HG03175 (cell line): ENCODE measurements around the gene PHF21B.

ENCODE experiments used
- ATAC-seq: cut with Tn5 transposase; IDR thresholded peaks from one replicate; pipeline ENCODE4 v1.9.1; 2021; ENCODE audit warnings: mild to moderate bottlenecking, moderate library complexity; ENCODE audit not compliant: unreplicated experiment

The PHF21B gene

GRCh38 chr22:45014654-45015053 lies 4.8 kb upstream of the PHF21B start:
- no peak for ATAC-seq

GRCh38 chr22:45013138-45013537 lies 3.3 kb upstream of the PHF21B start:
- ATAC-seq, result no peak

- no peak for ATAC-seq
These were observed 711 bp upstream of the PHF21B start for GRCh38 chr22:45010532-45010900.

- no peak for ATAC-seq
These were observed 827 bp downstream of the PHF21B start for GRCh38 chr22:45008751-45009605.

DNA sequence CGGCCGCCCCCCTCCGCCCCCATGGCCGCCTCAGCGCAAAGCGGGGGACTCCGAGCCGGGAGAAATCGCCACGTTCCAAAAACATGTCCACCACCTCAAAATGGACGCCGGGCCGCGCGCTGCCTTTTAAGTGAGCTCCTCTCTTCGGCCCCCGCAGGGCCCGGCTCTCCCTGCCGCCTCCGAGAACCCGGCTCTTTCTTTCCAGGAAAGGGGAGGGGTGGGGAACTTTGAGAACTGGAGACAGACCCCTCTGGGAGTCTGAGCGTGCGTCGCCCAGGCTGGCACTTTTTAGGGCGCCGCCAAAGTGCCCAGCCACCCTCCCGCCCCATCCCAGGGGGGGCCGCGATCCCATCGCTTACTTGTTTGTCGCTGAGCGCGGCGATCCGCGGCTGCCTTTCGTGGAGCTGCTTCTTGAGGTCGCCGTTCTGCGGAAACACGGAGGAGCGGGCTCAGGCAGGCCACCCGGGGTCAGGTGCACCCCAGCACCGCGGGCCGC lies 1.6 kb downstream of the PHF21B start:
- no peak for ATAC-seq

DNA sequence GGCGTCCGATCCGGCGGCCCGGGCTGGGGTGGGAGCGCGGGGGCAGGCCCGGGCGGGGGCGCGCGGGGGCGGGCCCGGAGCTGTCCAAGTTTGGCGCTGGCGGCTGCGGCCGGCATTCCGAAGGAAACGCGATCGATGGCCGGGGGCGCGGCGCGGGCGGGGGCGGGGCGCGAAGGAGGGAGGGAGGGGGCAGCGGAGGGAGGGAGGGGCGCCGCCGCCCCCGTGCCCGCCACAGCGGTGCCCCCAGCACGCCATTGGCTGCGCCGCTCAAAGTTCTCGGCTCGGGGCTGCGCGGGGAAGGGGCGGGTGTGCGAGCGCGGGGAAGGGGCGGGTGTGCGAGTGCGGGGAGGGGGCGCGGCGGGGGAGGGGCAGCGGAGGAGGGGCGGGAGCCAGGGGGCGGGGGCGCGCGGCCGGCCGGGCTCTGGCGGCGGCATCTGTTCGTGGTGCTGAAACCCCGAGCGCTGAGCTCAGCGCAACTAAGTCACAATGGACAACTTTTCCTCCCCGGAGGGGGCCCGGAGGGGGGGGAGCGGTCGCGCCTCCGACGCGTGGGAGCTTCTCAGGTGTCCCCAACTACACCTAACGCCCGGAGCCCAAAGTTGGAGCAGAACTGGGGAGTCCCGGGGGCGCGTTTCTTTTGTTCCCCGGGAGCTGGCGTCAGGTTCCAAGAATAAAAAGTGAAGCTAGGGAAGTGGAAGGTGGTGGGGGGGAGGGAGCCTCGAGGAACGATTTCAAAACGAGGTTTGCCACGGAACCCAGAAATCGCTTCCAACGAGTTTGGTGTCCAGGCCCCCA lies 2.2 kb downstream of the PHF21B start:
- ATAC-seq, result no peak

DNA sequence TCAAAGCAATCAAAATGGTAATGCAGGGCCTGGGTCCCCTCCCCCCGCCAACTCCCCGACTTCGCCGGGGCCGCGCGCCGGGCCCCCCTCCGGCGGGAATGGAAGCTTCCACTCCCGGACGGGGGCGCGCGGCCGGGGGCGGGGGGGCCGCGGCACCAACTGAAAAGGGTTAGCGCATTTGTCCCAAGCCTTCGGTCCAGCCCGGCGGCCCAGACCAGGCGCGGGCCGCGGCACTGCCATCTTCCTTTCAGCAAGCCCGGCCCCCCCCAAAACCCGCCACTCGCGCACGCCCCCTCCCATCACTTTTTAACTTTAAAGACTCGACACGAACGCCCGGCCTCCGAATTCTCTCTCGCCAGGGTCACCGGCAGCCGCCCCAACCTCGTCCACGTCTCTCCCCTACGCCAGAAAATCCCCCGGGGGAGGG lies 2.8 kb downstream of the PHF21B start:
- no peak for ATAC-seq

- ATAC-seq, result no peak
These were observed 3.5 kb downstream of the PHF21B start for GRCh38 chr22:45006111-45006963.

- ATAC-seq, result no peak
These were observed 8.2 kb downstream of the PHF21B start for GRCh38 chr22:45001653-45002052.

- ATAC-seq, result no peak
These were observed 9.5 kb downstream of the PHF21B start for GRCh38 chr22:45000330-45000729.

GRCh38 chr22:44999687-45000086 lies 10.1 kb downstream of the PHF21B start:
- ATAC-seq, result no peak

DNA sequence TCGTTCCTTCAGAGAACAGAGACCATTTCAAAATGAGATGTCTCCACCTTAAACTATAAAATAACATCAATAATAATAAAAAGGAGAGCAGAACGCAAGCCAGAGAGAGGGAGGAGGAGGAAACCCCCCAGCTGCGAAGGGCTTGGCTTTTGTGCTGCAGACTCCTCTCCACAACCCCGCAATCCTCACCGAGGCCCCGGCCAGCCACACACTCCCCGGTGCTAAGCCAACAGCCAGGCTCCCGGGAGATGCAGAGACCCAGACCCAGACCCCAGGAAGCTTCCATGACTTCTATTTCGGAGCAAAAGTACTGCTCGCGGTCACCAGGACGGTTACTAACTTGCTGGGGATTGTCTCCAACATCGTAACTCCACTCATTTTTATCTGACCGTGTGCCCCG lies 10.6 kb downstream of the PHF21B start:
- ATAC-seq, result no peak

DNA sequence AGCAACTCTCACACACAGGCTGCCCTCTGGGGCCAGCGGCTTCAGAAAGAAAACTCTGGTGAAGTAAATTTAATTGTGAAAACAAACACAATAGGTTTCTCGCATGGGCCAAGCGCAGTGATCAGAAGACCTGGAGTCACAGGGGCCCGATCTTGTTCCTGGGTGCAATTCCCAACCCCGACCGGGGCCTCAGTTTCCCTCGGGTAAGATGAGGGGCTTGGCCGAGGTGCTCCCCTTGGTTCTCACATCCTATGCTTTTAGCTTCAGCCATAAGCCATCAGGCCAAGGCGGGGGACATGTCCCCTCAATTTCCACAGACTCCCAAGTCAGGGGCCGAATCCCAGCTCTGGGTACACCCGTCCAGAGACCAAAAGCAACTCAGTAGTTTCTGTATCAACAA lies 11.5 kb downstream of the PHF21B start:
- no peak for ATAC-seq

DNA sequence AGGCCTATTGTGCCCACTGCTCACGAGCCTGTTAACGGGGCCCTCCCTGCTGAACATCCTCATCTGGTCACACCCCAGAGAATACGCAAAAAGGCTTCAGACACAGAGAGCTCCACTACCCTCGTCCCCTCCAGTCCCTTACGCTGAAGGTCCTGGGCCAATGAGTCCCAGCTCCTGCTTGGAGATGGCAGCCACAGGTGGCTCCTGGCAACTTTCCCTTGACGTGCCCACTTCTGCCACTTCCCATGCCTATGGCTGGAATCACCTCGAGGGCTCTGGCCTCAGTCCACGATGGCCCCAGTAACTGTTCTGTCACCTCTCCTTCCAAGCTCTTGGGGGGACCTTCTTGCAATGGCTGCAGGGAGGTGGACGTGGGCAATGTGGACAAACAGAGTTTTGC lies 12.7 kb downstream of the PHF21B start:
- ATAC-seq, result no peak

DNA sequence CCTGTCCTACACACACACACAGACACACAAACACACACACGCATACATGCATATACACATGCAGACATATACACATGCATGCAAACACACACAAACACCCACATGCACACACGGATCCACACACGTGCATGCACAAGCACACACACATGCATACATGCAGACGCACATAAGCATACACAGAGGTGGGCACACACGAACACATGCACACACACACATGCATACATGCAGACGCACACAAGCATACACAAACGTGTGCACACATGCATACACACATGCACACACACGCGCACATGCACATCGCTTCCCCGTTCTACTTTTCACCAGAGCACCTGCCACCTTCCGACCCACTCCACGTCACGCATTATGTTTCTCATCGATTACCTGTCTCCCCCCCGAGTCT lies 13.2 kb downstream of the PHF21B start:
- ATAC-seq, result no peak

- ATAC-seq, result no peak
These were observed 13.7 kb downstream of the PHF21B start for GRCh38 chr22:44996120-44996519.

- ATAC-seq, result no peak
These were observed 14.1 kb downstream of the PHF21B start for GRCh38 chr22:44995715-44996114.

- no peak for ATAC-seq
These were observed 14.7 kb downstream of the PHF21B start for GRCh38 chr22:44995105-44995514.

DNA sequence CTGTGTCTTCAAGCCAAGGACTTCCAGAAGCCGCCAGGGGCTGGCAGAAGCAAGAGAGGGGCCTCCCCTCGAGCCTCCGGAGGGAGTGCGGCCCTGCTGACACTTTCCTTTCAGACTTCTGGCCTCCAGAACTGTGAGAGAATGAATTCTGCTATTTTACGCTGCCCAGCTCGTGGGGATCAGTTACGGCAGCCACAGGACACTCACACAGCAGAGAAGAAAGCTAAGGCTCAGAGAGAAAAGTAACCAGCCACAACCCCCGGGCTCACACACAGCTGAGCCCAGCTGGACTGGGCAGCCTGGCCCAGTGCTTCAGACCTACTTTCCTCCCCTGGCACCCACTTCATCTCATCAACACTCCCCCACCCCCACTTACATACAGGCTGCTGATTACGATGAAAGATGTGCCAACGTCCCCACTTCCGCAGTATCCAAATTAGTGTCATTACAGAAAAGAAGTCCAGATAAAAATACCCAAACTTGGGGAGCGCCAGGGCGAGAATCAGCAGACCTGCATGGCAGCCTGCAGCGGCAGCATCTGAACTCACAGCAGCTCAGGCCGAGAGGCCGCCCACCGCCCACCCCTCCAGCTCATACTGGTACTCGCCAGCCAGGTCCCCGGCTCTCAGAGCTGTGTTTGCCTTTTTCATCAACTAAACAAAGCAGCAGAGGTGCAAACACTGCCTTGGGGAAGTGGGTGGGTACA lies 15.3 kb downstream of the PHF21B start:
- ATAC-seq, result no peak

DNA sequence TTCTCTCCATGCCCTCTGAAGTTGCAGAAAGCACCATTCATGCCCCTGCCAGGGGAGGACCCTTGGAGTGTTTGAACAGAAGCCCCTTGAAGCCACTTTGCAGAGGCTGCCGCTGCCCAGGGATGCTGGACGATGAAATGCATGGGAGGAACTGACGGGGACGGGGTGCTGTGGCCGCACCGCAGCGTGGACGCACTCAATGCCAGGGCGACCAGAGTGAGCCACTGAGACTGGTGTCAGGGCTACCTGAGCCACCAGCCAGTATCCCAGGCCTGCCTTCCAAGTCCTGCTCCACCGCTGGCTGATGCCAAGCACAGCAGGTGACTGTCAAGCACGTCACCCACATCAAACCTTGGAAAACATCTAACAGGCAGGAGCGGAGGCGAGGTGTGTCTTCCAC lies 17.6 kb downstream of the PHF21B start:
- no peak for ATAC-seq
